ENCODE data around the gene CREB1.
A peak's percentile ranks its signal among the peaks of the same experiment; 100 is the strongest.

The CREB1 gene

GRCh38 chr2:207497596-207497995, 32.2 kb upstream of the CREB1 start:
- Mint-ChIP-seq H3K27me3 (no peaks in the 10 kb centered on the region), H3K27ac (no peak overlapping the region), H3K4me1 (peaks cover 51% of the 10 kb centered on the region)

GRCh38 chr2:207498427-207498826, 31.3 kb upstream of the CREB1 start:
- Mint-ChIP-seq H3K4me1 (peaks cover 51% of the 10 kb centered on the region), H3K4me3 (no peak overlapping the region), H3K9me3 (no peaks in the 10 kb centered on the region), H3K27ac (no peak overlapping the region), H3K36me3 (no peaks in the 10 kb centered on the region), H3K27me3 (no peaks in the 10 kb centered on the region)
- ATAC-seq = no peak

More at GRCh38 chr2:207497596-207497995, 32.2 kb upstream of the CREB1 start:
- no peak for ATAC-seq
- Mint-ChIP-seq H3K4me3 (no peak overlapping the region), H3K36me3 (no peaks in the 10 kb centered on the region), H3K9me3 (no peaks in the 10 kb centered on the region)

- no peaks in the 10 kb centered on the region for H3K27me3 Mint-ChIP-seq
- no peaks in the 10 kb centered on the region for H3K9me3 Mint-ChIP-seq
- no peaks in the 10 kb centered on the region for H3K36me3 Mint-ChIP-seq
- no peak overlapping the region for H3K4me3 Mint-ChIP-seq
- H3K27ac Mint-ChIP-seq = no peak overlapping the region
- H3K4me1 Mint-ChIP-seq = peaks cover 54% of the 10 kb centered on the region
- ATAC-seq = no peak
Observed at GRCh38 chr2:207499114-207499513, 30.6 kb upstream of the CREB1 start.

- H3K4me1 Mint-ChIP-seq = peaks cover 81% of the 10 kb centered on the region
- no peak for ATAC-seq
- H3K27me3 Mint-ChIP-seq = no peaks in the 10 kb centered on the region
- H3K4me3 Mint-ChIP-seq = peak overlapping the region; percentile 22
- H3K9me3 Mint-ChIP-seq = no peaks in the 10 kb centered on the region
- H3K36me3 Mint-ChIP-seq = no peaks in the 10 kb centered on the region
- H3K27ac Mint-ChIP-seq = peak overlapping the region; percentile 88
Observed at GRCh38 chr2:207501802-207502576, 27.8 kb upstream of the CREB1 start.

GRCh38 chr2:207502577-207503198, 27.1 kb upstream of the CREB1 start:
- H3K36me3 Mint-ChIP-seq = no peaks in the 10 kb centered on the region
- H3K4me1 Mint-ChIP-seq = peaks cover 81% of the 10 kb centered on the region
- no peaks in the 10 kb centered on the region for H3K27me3 Mint-ChIP-seq
- peak overlapping the region; percentile 88 for H3K27ac Mint-ChIP-seq
- H3K4me3 Mint-ChIP-seq = no peak overlapping the region
- no peaks in the 10 kb centered on the region for H3K9me3 Mint-ChIP-seq
- peak; percentile 85 for ATAC-seq

- H3K36me3 Mint-ChIP-seq = no peaks in the 10 kb centered on the region
Observed at GRCh38 chr2:207503234-207503633, 26.5 kb upstream of the CREB1 start.

GRCh38 chr2:207504513-207505170, 25.1 kb upstream of the CREB1 start:
- H3K4me3 Mint-ChIP-seq = peak overlapping the region; percentile 33
- H3K4me1 Mint-ChIP-seq = peaks cover 72% of the 10 kb centered on the region
- peak overlapping the region; percentile 88 for H3K27ac Mint-ChIP-seq
- no peaks in the 10 kb centered on the region for H3K36me3 Mint-ChIP-seq
- no peaks in the 10 kb centered on the region for H3K9me3 Mint-ChIP-seq
- H3K27me3 Mint-ChIP-seq = no peaks in the 10 kb centered on the region
- no peak for ATAC-seq

More at GRCh38 chr2:207503234-207503633, 26.5 kb upstream of the CREB1 start:
- H3K9me3 Mint-ChIP-seq = no peaks in the 10 kb centered on the region
- H3K27me3 Mint-ChIP-seq = no peaks in the 10 kb centered on the region
- H3K4me1 Mint-ChIP-seq = peaks cover 81% of the 10 kb centered on the region
- peak; percentile 79 for ATAC-seq
- H3K4me3 Mint-ChIP-seq = no peak overlapping the region
- H3K27ac Mint-ChIP-seq = peak overlapping the region; percentile 88

- Mint-ChIP-seq H3K27ac (peak overlapping the region; percentile 88), H3K9me3 (no peaks in the 10 kb centered on the region), H3K27me3 (no peaks in the 10 kb centered on the region), H3K4me3 (peak overlapping the region; percentile 33), H3K36me3 (no peaks in the 10 kb centered on the region), H3K4me1 (peaks cover 66% of the 10 kb centered on the region)
- peak; percentile 58 for ATAC-seq
Observed at GRCh38 chr2:207505171-207505570, 24.6 kb upstream of the CREB1 start.

- no peaks in the 10 kb centered on the region for H3K36me3 Mint-ChIP-seq
- H3K4me1 Mint-ChIP-seq = peaks cover 61% of the 10 kb centered on the region
- H3K27me3 Mint-ChIP-seq = no peaks in the 10 kb centered on the region
- no peaks in the 10 kb centered on the region for H3K9me3 Mint-ChIP-seq
- no peak for ATAC-seq
- no peak overlapping the region for H3K4me3 Mint-ChIP-seq
- H3K27ac Mint-ChIP-seq = peak overlapping the region; percentile 88
Observed at GRCh38 chr2:207505728-207506127, 24.0 kb upstream of the CREB1 start.

- Mint-ChIP-seq H3K9me3 (no peaks in the 10 kb centered on the region), H3K27ac (peak overlapping the region; percentile 65), H3K4me3 (no peak overlapping the region), H3K27me3 (no peaks in the 10 kb centered on the region), H3K36me3 (no peaks in the 10 kb centered on the region), H3K4me1 (peaks cover 54% of the 10 kb centered on the region)
- ATAC-seq = no peak
Observed at GRCh38 chr2:207506426-207506825, 23.3 kb upstream of the CREB1 start.

- H3K36me3 Mint-ChIP-seq = no peaks in the 10 kb centered on the region
- H3K9me3 Mint-ChIP-seq = no peaks in the 10 kb centered on the region
- no peak for ATAC-seq
- no peak overlapping the region for H3K4me3 Mint-ChIP-seq
- H3K27ac Mint-ChIP-seq = no peak overlapping the region
- H3K4me1 Mint-ChIP-seq = peaks cover 17% of the 10 kb centered on the region
- H3K27me3 Mint-ChIP-seq = no peaks in the 10 kb centered on the region
Observed at GRCh38 chr2:207510148-207510547, 19.6 kb upstream of the CREB1 start.

- no peak overlapping the region for H3K4me3 Mint-ChIP-seq
- H3K36me3 Mint-ChIP-seq = no peaks in the 10 kb centered on the region
- ATAC-seq = no peak
- no peak overlapping the region for H3K27ac Mint-ChIP-seq
- H3K27me3 Mint-ChIP-seq = no peaks in the 10 kb centered on the region
- peaks cover under 1% of the 10 kb centered on the region for H3K4me1 Mint-ChIP-seq
- H3K9me3 Mint-ChIP-seq = no peaks in the 10 kb centered on the region
Observed at GRCh38 chr2:207511851-207512250, 17.9 kb upstream of the CREB1 start.

GRCh38 chr2:207512356-207512755, 17.4 kb upstream of the CREB1 start:
- H3K36me3 Mint-ChIP-seq = no peaks in the 10 kb centered on the region
- no peak overlapping the region for H3K27ac Mint-ChIP-seq
- H3K4me1 Mint-ChIP-seq = no peaks in the 10 kb centered on the region
- no peaks in the 10 kb centered on the region for H3K27me3 Mint-ChIP-seq
- no peaks in the 10 kb centered on the region for H3K9me3 Mint-ChIP-seq
- no peak overlapping the region for H3K4me3 Mint-ChIP-seq
- ATAC-seq = no peak

GRCh38 chr2:207513551-207514257, 16.1 kb upstream of the CREB1 start:
- no peak for ATAC-seq
- no peak overlapping the region for H3K27ac Mint-ChIP-seq
- no peak overlapping the region for H3K4me3 Mint-ChIP-seq
- H3K9me3 Mint-ChIP-seq = no peaks in the 10 kb centered on the region
- no peaks in the 10 kb centered on the region for H3K27me3 Mint-ChIP-seq
- no peaks in the 10 kb centered on the region for H3K36me3 Mint-ChIP-seq
- H3K4me1 Mint-ChIP-seq = no peaks in the 10 kb centered on the region

- Mint-ChIP-seq H3K9me3 (no peaks in the 10 kb centered on the region), H3K4me3 (no peak overlapping the region), H3K27me3 (no peaks in the 10 kb centered on the region), H3K4me1 (no peaks in the 10 kb centered on the region), H3K36me3 (peaks cover 7% of the 10 kb centered on the region), H3K27ac (no peak overlapping the region)
- no peak for ATAC-seq
Observed at GRCh38 chr2:207514451-207514850, 15.3 kb upstream of the CREB1 start.

Data from stimulated activated memory B cell treated with anti-CD40 and anti-IgM and Interleukin-4, amounts not matched to agents 10 μg/mL and 1 μg/mL and 100 μg/mL, for 72 hours (primary cell).